Measurements from ENCODE around the gene TES. TPM values are rescaled to one million over a fixed set of nuclear protein-coding genes. Genes with fewer than 3 reads are reported as not detected.

The TES gene
- total and polyA plus RNA-seq, 2 experiments from 2014 or later: 37.3 to 38.3 TPM

GRCh38 chr7:116240024-116240668 is 29.8 kb downstream of the TES start (continued):
- TF ChIP-seq, protein P1, sequence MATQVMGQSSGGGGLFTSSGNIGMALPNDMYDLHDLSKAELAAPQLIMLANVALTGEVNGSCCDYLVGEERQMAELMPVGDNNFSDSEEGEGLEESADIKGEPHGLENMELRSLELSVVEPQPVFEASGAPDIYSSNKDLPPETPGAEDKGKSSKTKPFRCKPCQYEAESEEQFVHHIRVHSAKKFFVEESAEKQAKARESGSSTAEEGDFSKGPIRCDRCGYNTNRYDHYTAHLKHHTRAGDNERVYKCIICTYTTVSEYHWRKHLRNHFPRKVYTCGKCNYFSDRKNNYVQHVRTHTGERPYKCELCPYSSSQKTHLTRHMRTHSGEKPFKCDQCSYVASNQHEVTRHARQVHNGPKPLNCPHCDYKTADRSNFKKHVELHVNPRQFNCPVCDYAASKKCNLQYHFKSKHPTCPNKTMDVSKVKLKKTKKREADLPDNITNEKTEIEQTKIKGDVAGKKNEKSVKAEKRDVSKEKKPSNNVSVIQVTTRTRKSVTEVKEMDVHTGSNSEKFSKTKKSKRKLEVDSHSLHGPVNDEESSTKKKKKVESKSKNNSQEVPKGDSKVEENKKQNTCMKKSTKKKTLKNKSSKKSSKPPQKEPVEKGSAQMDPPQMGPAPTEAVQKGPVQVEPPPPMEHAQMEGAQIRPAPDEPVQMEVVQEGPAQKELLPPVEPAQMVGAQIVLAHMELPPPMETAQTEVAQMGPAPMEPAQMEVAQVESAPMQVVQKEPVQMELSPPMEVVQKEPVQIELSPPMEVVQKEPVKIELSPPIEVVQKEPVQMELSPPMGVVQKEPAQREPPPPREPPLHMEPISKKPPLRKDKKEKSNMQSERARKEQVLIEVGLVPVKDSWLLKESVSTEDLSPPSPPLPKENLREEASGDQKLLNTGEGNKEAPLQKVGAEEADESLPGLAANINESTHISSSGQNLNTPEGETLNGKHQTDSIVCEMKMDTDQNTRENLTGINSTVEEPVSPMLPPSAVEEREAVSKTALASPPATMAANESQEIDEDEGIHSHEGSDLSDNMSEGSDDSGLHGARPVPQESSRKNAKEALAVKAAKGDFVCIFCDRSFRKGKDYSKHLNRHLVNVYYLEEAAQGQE (IDR thresholded peaks at IDR 0.05; ENCODE audit: unreplicated experiment): no peak
- no peak for TF ChIP-seq ZNF331 (CRISPR knock-in tag; IDR thresholded peaks at IDR 0.05; ENCODE audit: low read depth)
- TF ChIP-seq NANOG (IDR thresholded peaks at IDR 0.05; ENCODE audit: borderline replicate concordance): no peak
- TF ChIP-seq JUNB (IDR thresholded peaks at IDR 0.05; ENCODE audit: unreplicated experiment): no peak
- TF ChIP-seq, protein P2, sequence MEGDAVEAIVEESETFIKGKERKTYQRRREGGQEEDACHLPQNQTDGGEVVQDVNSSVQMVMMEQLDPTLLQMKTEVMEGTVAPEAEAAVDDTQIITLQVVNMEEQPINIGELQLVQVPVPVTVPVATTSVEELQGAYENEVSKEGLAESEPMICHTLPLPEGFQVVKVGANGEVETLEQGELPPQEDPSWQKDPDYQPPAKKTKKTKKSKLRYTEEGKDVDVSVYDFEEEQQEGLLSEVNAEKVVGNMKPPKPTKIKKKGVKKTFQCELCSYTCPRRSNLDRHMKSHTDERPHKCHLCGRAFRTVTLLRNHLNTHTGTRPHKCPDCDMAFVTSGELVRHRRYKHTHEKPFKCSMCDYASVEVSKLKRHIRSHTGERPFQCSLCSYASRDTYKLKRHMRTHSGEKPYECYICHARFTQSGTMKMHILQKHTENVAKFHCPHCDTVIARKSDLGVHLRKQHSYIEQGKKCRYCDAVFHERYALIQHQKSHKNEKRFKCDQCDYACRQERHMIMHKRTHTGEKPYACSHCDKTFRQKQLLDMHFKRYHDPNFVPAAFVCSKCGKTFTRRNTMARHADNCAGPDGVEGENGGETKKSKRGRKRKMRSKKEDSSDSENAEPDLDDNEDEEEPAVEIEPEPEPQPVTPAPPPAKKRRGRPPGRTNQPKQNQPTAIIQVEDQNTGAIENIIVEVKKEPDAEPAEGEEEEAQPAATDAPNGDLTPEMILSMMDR (conservative IDR thresholded peaks at IDR 0.05; ENCODE audit: low read depth in 2 of 2): no peak
- TF ChIP-seq POLR2AphosphoS5 (IDR thresholded peaks at IDR 0.05; ENCODE audit: low read depth): no peak
- TF ChIP-seq EZH2phosphoT487 (IDR thresholded peaks at IDR 0.05; ENCODE audit: unreplicated experiment): no peak
- no peak for TF ChIP-seq EZH2 (IDR thresholded peaks at IDR 0.05; ENCODE audit: low read depth, unreplicated experiment)
- TF ChIP-seq CREB1 (CRISPR knock-in tag; IDR thresholded peaks at IDR 0.05; ENCODE audit: low read depth): no peak
- TF ChIP-seq, protein P3, sequence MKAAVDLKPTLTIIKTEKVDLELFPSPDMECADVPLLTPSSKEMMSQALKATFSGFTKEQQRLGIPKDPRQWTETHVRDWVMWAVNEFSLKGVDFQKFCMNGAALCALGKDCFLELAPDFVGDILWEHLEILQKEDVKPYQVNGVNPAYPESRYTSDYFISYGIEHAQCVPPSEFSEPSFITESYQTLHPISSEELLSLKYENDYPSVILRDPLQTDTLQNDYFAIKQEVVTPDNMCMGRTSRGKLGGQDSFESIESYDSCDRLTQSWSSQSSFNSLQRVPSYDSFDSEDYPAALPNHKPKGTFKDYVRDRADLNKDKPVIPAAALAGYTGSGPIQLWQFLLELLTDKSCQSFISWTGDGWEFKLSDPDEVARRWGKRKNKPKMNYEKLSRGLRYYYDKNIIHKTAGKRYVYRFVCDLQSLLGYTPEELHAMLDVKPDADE (IDR thresholded peaks at IDR 0.05): no peak

DNA sequence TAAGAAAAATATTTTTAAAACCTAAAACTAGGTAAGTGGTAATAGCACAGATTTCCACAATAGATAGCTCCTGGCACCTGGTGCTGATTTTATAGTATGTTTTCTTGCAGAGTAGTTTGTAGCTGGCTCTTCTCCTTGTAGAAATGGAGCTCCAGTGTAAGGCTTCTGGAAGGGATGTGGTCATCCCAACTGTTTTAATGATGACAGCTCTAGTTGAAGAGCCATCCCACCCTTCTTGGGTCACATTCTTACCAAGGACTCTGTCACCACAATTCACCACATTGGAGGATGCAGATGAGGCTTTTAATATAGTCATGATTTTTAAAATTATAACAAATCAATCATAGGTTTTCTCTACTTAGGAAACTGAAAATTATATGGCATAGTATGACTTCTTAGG is 31.0 kb downstream of the TES start:
- Mint-ChIP-seq H3K9me3 (peaks cover 29% of the 10 kb centered on the region), H3K4me3 (no peak overlapping the region), H3K36me3 (ENCODE audit: low read depth) (peaks cover 32% of the 10 kb centered on the region), H3K27me3 (ENCODE audit: insufficient read depth, low read depth, poor library complexity) (peaks cover 2% of the 10 kb centered on the region), H3K27ac (no peak overlapping the region), H3K4me1 (peaks cover 13% of the 10 kb centered on the region; the same call in 2 of the 3 replicates)
- DNase-seq (ENCODE audit: low spot score) (no peak), ATAC-seq (no peak)
- no peak overlapping the region for H3K4me3 ChIP-seq
- H3K27ac ChIP-seq (ENCODE audit: low read depth): no peak overlapping the region
- H3K36me3 ChIP-seq (ENCODE audit: insufficient read depth): peaks cover 19% of the 10 kb centered on the region; the same call in 1 of the 2 replicates
- no peak overlapping the region for H3K4me2 ChIP-seq
- no peaks in the 10 kb centered on the region for H4K20me1 ChIP-seq (replicated peaks; ENCODE audit: insufficient read depth)
- no peaks in the 10 kb centered on the region for H3F3A ChIP-seq (replicated peaks; ENCODE audit: low read depth)
- no peaks in the 10 kb centered on the region for H3K27me3 ChIP-seq (ENCODE audit: insufficient read depth)
- no peak overlapping the region for H2AFZ ChIP-seq
- H3K4me1 ChIP-seq (ENCODE audit: insufficient read depth): peaks cover 11% of the 10 kb centered on the region; the same call in 1 of the 2 replicates
- no peaks in the 10 kb centered on the region for H3K9me2 ChIP-seq (ENCODE audit: insufficient read depth)
- H3K79me2 ChIP-seq (replicated peaks; ENCODE audit: insufficient read depth): no peaks in the 10 kb centered on the region
- TF ChIP-seq EZH2phosphoT487 (IDR thresholded peaks at IDR 0.05; ENCODE audit: unreplicated experiment): no peak
- no peak for TF ChIP-seq JUNB (IDR thresholded peaks at IDR 0.05; ENCODE audit: unreplicated experiment)
- no peak for TF ChIP-seq ZNF462 (CRISPR knock-in tag; IDR thresholded peaks at IDR 0.05)
